Peyer's patch (tissue), 4 donors: Measurements from ENCODE around the gene CXCL6.

Source experiments
- CTCF ChIP-seq, 6 experiments: fragments of 450-650 bp in 4 of 6; fragments of 200-600 bp in 2 of 6; sonication (generic) in 1 of 6; IDR thresholded peaks; one replicate each; pipeline ENCODE4 v1.5.1; 2017 to 2019; ENCODE audit warnings: antibody characterized with exemption in 6 of 6, mild to moderate bottlenecking in 3 of 6, moderate library complexity in 1 of 6
- POLR2A ChIP-seq, 2 donors: fragments of 450-650 bp; IDR thresholded peaks; one replicate each; pipeline ENCODE4 v1.5.1; 2017; ENCODE audit warnings: antibody characterized with exemption in 2 of 2, mild to moderate bottlenecking in 2 of 2, moderate library complexity in 2 of 2

GRCh38 chr4:73852771-73853170, 16.3 kb downstream of the CXCL6 start:
- TF ChIP-seq CTCF (IDR thresholded peaks at IDR 0.05) (no peak), POLR2A (IDR thresholded peaks at IDR 0.05) (no peak)
